RKO (cell line): ENCODE results near the gene SLC4A5.
"Not testable (repeated sequence)": the region's sequence is repeated elsewhere in the genome, so short reads cannot be mapped to it uniquely, and the experiment has no call there.

Experiments
- DNase-seq: peaks from one replicate; pipeline ENCODE4 v3.0.0-alpha.2; 2016; ENCODE audit warnings: low spot score

The SLC4A5 gene

DNA sequence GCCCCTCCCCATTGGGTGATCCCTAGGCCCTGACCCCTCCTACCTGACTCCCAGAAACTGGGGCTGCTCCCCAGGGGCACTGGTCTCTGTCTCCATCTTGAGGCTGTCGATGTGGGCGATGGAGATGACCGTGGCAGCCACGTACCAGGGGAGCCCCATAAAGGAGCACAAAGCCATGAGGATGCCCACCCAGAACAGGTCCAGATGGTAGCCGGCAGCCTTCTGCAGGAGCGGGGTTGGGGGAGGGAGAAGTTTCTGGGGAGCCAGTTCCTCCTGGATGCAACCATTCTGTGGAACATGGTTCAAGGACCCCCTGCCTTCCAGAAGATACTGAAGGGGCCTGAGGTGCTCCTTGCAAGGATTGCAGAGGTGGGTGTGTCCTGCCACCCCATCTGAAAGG, 110.8 kb downstream of the SLC4A5 start:
- no peak for DNase-seq

DNA sequence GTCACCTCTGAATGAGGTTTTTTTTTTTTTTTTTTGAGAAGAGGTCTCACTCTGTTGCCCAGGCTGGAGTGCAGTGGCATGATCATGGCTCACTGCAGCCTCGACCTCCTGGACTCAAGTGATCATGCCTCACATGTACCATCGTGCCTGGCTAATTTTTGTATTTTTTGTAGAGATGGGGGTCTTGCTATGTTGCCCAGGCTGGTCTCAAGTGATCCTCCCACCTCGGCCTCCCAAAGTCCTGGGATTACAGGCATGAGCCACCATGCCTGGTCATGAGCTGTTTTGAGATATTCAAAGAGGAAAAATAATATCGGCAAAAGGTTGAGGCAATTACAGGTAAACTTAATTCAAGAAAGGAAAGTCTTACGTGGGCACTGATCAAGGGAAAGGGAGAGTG, 113.4 kb downstream of the SLC4A5 start:
- not testable (repeated sequence) for DNase-seq

GRCh38 chr2:74228772-74229171, 114.4 kb downstream of the SLC4A5 start:
- DNase-seq = no peak

DNA sequence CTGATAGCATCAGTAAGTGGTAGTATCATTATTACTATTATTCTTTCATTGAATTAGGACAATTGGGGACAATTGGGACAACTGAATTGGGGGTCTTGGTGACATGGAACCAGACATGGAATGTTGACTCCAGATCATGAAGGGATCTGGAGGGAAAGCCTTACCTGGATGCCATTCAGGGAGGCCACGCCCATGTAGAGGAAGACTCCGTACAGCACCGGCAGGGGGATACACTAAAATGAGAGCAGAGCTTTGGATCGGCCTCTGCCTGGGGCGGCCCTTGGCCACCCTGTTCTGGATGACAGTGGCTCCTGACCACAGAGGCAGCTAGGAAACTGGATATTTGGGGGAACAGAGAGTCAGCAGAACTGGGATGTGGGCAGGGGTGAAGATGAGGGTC, 115.6 kb downstream of the SLC4A5 start:
- no peak for DNase-seq

GRCh38 chr2:74226648-74227213, 116.5 kb downstream of the SLC4A5 start:
- no peak for DNase-seq

- no peak for DNase-seq
These were observed 117.3 kb downstream of the SLC4A5 start for GRCh38 chr2:74225698-74226459.

DNA sequence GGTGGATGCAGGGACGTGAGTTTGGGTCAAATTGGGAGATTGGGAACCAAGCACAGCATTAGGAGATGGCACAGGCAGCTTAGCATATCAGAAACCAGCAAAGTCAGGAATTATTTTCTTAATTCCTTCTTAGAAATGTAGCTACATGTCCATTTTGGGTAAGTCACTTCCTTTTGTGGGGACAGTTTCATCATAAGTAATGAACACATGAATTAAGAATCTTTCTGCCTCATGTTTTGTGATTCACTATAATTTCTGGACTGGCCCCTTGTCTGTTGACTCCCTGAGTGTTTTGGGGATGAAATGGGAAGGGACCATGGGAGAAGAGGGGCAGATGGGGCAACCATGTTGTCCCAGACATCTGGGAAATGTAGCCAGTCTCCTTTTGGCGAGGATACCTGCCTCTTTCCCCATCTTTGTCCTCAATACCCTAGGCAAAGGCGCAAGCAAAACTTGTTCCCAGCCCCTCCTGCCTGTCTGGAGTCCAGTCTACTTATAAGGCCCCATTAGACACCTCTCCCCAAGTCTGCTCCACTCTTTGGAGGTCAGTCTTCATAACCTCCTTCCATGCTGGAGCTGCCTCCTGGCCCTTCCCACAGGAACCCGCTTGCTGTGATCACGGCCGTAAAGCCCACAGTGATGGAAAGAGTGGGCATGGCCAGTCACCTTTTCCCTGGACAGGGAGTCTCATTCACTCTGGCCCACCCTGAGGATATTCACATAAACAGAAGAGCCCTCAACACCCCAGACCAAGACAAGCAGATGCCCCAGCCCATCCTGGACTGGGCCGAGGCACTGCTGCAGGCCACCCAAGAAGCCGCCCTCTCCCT, 119.1 kb downstream of the SLC4A5 start:
- peak; percentile 53 for DNase-seq

GRCh38 chr2:74222300-74222650, 120.9 kb downstream of the SLC4A5 start:
- DNase-seq = no peak

DNA sequence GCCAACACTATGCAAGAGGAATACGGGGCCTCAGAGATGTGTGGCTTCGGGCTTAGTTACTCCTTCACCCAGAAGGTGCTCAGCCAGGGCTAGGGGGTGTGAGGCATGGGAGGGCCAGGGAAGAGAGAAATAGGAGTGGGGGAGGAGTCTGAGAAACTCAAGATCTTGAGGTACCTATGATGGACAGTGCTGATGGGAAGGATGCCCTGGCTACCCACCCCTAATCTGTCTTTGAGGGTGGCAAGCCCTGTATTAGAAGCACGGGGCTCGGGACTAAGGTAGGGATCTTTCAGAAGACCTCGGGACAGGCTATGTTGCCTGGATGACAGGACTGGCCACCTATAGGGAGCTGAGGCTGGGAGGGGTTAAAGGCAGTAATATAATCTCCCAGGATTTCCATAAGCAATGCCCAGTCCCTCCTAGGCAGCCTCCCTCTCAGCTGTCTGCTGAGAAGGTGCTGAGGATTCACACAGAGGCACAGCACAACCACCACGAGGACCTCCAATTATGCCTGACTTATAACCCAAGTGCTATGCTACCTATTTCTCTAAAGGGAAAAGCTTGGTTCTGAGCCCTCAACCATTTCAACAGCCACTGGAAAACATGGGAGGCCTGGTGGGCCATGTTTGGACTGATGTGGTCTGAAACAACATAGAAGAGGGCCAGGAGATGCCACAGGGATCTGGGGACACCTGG, 121.5 kb downstream of the SLC4A5 start:
- no peak for DNase-seq

GRCh38 chr2:74221091-74221490, 122.1 kb downstream of the SLC4A5 start:
- no peak for DNase-seq

- no peak for DNase-seq
These were observed 123.2 kb downstream of the SLC4A5 start for GRCh38 chr2:74219846-74220486.

DNA sequence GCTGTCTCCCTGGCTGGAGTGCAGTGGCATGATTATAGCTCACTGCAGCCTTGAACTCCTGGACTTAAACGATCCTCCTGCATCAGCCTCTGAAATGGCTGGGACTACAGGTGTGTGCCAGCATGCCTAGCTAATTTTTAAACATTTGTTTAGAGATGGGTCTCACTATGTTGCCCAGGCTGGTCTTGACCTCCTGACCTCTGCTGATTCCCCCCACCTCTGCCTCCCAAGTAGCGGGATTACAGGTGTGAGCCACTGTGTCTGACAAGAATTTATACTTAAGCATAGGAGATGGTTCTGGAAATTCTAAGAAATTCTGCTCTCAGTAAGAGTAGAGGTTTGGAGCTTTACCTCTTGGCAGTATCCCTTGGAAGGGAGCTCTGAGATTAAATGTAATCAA, 126.6 kb downstream of the SLC4A5 start:
- DNase-seq = no peak

DNA sequence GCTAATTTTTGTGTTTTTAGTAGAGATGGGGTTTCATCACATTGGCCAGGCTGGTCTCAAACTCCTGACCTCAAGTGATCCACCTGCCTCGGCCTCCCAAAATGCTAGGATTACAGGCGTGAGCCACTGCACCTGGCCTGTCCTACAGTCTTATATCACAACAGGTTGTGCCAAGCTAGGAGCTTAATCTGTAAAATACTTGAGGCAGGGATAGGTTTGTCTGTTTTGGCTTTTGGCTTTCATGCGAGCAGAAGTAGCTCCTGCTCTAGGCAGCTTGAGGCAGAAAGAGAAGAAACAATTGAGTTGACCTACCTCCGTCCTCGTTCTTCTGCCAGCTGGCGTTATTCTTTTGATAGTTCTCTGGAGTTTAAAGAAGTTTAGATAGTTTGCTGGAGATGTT, 127.4 kb downstream of the SLC4A5 start:
- not testable (repeated sequence) for DNase-seq

- DNase-seq = no peak
These were observed 130.4 kb downstream of the SLC4A5 start for GRCh38 chr2:74212702-74213410.

GRCh38 chr2:74206180-74206688, 137.0 kb downstream of the SLC4A5 start:
- DNase-seq = peak; percentile 73

DNA sequence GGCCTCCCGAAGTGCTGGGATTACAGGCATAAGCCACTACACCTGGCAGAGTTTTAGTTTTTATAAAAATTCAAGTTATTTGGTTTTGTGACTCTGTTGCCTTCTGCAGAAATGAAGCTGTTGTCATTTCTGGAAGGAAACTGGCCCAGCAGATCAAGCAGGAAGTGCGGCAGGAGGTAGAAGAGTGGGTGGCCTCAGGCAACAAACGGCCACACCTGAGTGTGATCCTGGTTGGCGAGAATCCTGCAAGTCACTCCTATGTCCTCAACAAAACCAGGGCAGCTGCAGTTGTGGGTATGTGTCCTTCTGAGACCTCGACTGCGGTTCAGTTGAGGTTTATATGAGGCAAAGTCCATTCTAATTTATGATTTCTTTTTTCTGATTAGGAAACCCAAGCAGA, 137.6 kb downstream of the SLC4A5 start:
- no peak for DNase-seq

- DNase-seq = no peak
These were observed 138.1 kb downstream of the SLC4A5 start for GRCh38 chr2:74205113-74205512.

- DNase-seq = no peak
These were observed 138.8 kb downstream of the SLC4A5 start for GRCh38 chr2:74204436-74204835.

DNA sequence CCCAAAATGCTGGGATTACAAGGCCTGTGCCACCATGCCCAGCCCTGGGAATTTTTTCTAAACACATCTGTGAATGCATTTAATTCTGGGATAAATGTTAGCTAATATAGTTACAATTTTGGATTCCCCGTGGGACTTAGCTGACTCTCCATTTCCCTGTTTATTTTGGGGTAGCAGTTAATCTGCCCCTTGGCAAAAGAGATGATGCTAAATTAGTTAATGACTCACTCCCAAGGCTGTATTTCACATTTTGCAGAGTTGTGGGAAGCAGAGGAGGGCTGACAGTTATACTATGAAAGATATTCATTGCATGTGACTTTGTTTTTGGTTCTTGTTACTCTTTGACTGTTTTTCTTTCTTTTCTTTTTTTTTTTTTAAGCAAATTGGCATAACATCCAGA, 141.6 kb downstream of the SLC4A5 start:
- DNase-seq = peak; percentile 32

DNA sequence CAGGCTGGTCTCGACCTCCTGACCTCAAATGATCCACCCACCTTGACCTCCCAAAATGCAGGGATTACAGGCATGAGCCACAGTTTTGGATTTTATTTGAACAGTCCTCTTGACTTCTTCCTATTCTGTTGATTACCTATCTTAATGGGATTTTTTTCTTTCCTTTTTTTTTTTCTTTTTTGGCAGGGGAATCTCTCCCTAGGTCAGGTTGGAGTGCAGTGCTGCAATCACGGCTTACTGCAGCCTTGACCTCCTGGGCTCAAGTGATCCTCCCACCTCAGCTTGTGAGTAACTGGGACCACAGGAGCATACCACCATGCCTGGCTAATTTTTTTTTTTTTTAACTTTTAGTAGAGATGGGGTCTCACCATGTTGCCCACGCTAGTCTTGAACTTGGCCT, 142.0 kb downstream of the SLC4A5 start:
- no peak for DNase-seq

- peak; percentile 49 for DNase-seq
These were observed 143.3 kb downstream of the SLC4A5 start for GRCh38 chr2:74199871-74200305.
